ENCODE data around the gene PTPN23. TPM values are rescaled to one million over a fixed set of nuclear protein-coding genes. Genes with fewer than 3 reads are reported as not detected.

The PTPN23 gene
- total and polyA plus RNA-seq, 11 donors: 11.0 to 30.3 (median 17.4) TPM

DNA sequence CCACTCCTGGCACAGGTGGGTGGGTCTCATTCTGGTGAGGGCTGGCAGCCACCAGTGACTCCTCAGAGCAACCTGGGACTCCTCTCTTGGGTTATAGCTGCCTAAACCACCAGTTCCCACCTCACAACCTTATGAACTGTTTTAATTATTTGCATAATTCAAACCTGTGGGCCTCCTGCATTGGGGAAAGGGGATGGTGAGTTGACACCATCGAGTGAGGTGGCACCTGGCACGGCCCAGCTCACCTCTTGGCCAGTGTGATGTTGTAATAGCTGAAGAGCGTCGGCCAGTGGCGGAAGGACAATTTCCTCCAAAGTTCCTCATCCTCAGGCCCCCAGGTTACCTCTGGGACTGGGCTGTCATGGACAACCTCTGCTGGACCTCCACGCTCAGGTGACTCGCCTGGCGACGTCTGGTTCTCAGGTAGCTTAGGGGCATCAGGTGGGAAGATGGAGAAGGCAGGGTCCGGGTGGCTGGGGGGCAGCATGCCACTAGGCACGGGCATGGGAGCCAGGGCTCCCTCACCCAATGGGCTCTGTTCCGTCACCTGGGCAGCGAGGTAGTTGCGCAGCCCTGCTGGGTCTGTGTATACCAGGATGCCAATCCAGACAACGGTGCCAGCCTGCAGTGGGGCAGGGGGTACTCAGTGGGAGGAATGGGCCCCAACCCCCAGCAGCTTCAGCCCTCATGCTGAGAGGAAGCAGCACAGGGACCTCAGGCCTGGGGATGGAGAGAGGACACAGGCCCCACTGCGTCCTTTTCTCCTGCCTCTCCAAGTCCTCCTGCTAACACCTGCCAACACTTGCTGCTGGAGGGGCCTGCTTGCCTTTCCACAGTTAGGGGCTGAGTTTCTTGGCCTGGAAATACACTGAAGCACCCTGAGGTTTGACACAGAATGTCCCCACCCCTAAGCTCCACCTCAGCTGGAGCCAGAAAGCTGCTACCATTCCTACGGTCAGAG is 38.5 kb downstream of the PTPN23 start:
- intact Hi-C loops (cut with DNase I): loop anchor here in 4 of 10 donors (2.0 to 5.0 kb wide), 2 partner anchors 57 to 58 kb away; partner anchors contain the start of gene SCAP (in 2 of the 4)
- Histone ChIP-seq H3K4me1 (peaks cover 0 to 26% (median 16%) of the 10 kb centered on the region in 12 donors), H3K4me3 (no peak overlapping the region), H3K9me3 (no peaks in the 10 kb centered on the region), H3K27me3 (no peaks in the 10 kb centered on the region), H3K27ac (no peak overlapping the region), H3K36me3 (peaks cover 0 to 64% (median 59%) of the 10 kb centered on the region in 9 donors)
- ATAC-seq: no peak
- 91 to 94% (median 93%) methylated on average over 15 to 17 of the region's 17 CpGs for WGBS, 4 donors
- TF ChIP-seq, protein P1, sequence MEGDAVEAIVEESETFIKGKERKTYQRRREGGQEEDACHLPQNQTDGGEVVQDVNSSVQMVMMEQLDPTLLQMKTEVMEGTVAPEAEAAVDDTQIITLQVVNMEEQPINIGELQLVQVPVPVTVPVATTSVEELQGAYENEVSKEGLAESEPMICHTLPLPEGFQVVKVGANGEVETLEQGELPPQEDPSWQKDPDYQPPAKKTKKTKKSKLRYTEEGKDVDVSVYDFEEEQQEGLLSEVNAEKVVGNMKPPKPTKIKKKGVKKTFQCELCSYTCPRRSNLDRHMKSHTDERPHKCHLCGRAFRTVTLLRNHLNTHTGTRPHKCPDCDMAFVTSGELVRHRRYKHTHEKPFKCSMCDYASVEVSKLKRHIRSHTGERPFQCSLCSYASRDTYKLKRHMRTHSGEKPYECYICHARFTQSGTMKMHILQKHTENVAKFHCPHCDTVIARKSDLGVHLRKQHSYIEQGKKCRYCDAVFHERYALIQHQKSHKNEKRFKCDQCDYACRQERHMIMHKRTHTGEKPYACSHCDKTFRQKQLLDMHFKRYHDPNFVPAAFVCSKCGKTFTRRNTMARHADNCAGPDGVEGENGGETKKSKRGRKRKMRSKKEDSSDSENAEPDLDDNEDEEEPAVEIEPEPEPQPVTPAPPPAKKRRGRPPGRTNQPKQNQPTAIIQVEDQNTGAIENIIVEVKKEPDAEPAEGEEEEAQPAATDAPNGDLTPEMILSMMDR (IDR thresholded peaks at IDR 0.05): no peak
- no peak for TF ChIP-seq POLR2A (IDR thresholded peaks at IDR 0.05)
- no peak for DNase-seq

DNA sequence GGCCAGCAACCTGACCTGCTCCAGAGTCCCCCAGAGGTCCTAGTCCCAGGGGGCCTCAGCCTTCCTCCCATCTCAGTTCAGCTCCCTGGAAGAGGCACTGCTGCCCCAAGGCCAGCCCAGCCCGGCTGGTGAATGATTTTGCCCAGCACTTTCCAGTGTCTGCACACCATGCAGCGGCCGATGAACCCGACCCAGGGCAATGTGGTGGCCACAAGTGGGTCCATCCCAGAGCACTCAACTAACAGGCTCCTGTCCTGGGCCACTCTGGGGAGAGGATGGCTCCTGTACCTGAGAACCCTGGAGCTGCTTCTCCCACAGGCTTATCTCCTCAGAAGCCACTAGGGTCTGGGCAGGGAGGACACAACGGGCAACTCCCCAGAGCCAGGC is 39.2 kb downstream of the PTPN23 start:
- H3K4me3 ChIP-seq: no peak overlapping the region
- H3K4me1 ChIP-seq: peaks cover 0 to 26% (median 16%) of the 10 kb centered on the region in 12 donors
- H3K27me3 ChIP-seq: no peaks in the 10 kb centered on the region
- TF ChIP-seq, protein P1 (IDR thresholded peaks at IDR 0.05): no peak
- H3K27ac ChIP-seq: no peak overlapping the region
- H3K36me3 ChIP-seq: peaks cover 0 to 64% (median 59%) of the 10 kb centered on the region in 9 donors
- WGBS, 4 donors: 90 to 100% (median 92%) methylated on average over 1 to 5 of the region's 5 CpGs
- intact Hi-C loops (cut with DNase I): loop anchor here in 4 of 10 donors (2.0 to 5.0 kb wide), 2 partner anchors 57 kb away; partner anchors contain the start of gene SCAP (in 2 of the 4)
- DNase-seq: no peak
- no peak for ATAC-seq
- no peaks in the 10 kb centered on the region for H3K9me3 ChIP-seq

DNA sequence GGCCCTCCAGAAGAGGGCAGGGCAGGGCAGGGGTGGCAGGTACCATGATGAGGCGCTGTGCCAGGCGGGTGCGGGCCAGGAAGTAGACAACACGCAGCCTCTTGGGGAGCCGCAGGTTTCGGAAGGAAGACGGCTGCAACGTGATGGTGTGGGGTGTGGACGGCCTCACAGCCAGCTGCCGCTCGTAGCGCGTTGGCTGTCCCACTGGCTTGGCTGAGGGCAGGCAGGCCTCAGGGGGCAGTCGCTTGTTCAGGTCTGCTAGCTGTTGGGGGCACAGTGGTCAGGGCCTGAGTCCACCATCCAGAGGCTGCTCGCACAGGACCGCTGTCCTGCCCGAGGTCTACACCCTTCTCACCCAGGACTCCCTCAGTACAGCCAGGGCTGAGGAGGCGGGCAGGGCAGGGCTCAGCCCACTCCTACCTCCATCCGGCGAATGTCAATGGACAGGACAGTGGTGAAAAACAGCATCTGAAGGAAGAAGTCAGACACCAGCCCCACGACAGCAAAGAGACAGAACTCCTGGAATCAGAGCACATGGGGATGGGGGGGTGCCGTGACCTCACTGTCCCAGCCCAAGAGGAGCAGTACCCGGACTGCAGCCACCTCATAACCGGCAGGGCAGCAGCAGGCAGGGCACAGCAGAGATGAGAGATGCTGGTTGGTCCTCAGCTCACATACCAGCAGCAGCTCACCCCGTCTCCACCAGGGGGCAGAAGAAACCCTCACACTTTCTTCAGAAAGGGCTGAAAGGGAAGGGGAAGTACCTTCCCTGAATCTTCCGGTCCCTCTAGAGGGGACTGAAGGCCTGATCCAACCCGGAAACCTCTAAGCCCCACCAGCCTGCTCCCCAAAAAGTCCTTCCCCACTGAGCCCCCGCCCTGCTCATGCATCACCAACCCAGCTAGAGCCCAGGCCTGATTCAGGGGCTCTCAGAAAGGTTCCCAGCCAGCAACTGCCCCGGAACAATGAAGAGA is 40.0 kb downstream of the PTPN23 start:
- Histone ChIP-seq H3K4me3 (peak overlapping the region in 3 of 12 donors; percentile 15 to 19 (median 18)), H3K27ac (peak overlapping the region in 11 of 12 donors; percentile 60 to 84 (median 73)), H3K36me3 (peaks cover 0 to 66% (median 59%) of the 10 kb centered on the region in 9 donors), H3K27me3 (no peaks in the 10 kb centered on the region), H3K4me1 (peaks cover 0 to 26% (median 16%) of the 10 kb centered on the region in 12 donors), H3K9me3 (no peaks in the 10 kb centered on the region)
- ATAC-seq (peak; percentile 63 to 83 (median 73)), DNase-seq (peak; percentile 82 to 87 (median 83))
- intact Hi-C loops (cut with DNase I): loop anchor here in 7 of 10 donors (1.0 to 5.0 kb wide), 4 partner anchors 56 to 93 kb away; partner anchors contain the start of genes SCAP (in 2 of the 7) and ELP6 (in 1 of the 7)
- peak in 1 of 2 donors; percentile 18 for TF ChIP-seq POLR2A (IDR thresholded peaks at IDR 0.05)
- TF ChIP-seq, protein P1 (IDR thresholded peaks at IDR 0.05): peak; percentile 83 to 93 (median 90)
- WGBS, 4 donors: 72 to 75% (median 74%) methylated on average over 26 to 29 of the region's 29 CpGs

Measured in heart left ventricle (tissue), 16 donors.